GM12878 (cell line): Measurements from ENCODE around the gene SORL1.
"Not testable (repeated sequence)": the region's sequence is repeated elsewhere in the genome, so short reads cannot be mapped to it uniquely, and the experiment has no call there.

ENCODE experiments used
- EP300 ChIP-seq, 2 experiments: fragments of 150-350 bp in 1 of 2; IDR thresholded peaks; 2 replicates each; pipeline ENCODE4 v1.6.1; 2011 to 2012; ENCODE audit warnings: low read depth in 2 of 2, low read length in 2 of 2, borderline replicate concordance in 1 of 2, improper control_type of control experiment in 1 of 2, inconsistent platforms in 1 of 2; ENCODE audit not compliant: control insufficient read depth in 1 of 2
- SUZ12 ChIP-seq: fragments of 200-600 bp; sonication (generic); IDR thresholded peaks from one replicate; pipeline ENCODE4 v1.6.1; 2018; ENCODE audit warnings: antibody characterized with exemption, mild to moderate bottlenecking; ENCODE audit not compliant: unreplicated experiment

DNA sequence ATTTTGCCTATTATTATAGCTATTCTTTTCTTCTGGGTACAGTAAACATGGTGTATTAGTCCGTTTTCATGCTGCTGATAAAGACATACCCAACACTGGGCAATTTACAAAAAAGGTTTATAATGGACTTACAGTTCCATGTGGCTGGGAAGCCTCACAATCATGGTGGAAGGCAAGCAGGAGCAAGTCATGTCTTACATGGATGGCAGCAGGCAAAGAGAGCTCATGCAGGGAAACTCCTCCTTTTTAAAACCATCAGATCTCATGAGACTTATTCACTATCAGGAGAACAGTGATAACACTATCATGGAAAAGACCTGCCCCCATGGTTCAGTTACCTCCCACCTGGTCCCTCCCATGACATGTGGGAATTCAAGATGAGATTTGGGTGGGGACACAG, 54.1 kb downstream of the SORL1 start:
- not testable (repeated sequence) for TF ChIP-seq SUZ12; EP300 (IDR thresholded peaks at IDR 0.05; ENCODE audit: borderline replicate concordance in 1 of 2, control insufficient read depth in 1 of 2, low read depth in 2 of 2, low read length in 2 of 2)
